ENCODE measurements around the gene POU6F2.

POU6F2 gene

GRCh38 chr7:39510864-39511354 is 533.2 kb downstream of the POU6F2 start:
- Histone ChIP-seq H3K9me3 (ENCODE audit: control insufficient read depth in 1 of 2, low read length in 2 of 2) (no peaks in the 10 kb centered on the region), H3K4me1 (ENCODE audit: control insufficient read depth in 1 of 2, insufficient read depth in 2 of 2, low read length in 2 of 2) (no peaks in the 10 kb centered on the region), H3K27me3 (ENCODE audit: control insufficient read depth in 1 of 2, insufficient read depth in 2 of 2, low read length in 2 of 2) (no peaks in the 10 kb centered on the region), H3K27ac (ENCODE audit: low read depth, low read length) (no peak overlapping the region), H3K36me3 (ENCODE audit: control insufficient read depth in 1 of 2, insufficient read depth in 2 of 2, low read length in 2 of 2) (no peaks in the 10 kb centered on the region), H3K4me3 (ENCODE audit: low read depth in 1 of 2, low read length in 2 of 2) (no peak overlapping the region), H3K9ac (ENCODE audit: low read depth in 1 of 2, low read length in 2 of 2) (no peak overlapping the region)

GRCh38 chr7:39515534-39516228 is 538.0 kb downstream of the POU6F2 start:
- H3K27ac ChIP-seq (ENCODE audit: low read depth, low read length): no peak overlapping the region
- no peaks in the 10 kb centered on the region for H3K27me3 ChIP-seq (ENCODE audit: control insufficient read depth in 1 of 2, insufficient read depth in 2 of 2, low read length in 2 of 2)
- H3K4me1 ChIP-seq (ENCODE audit: control insufficient read depth in 1 of 2, insufficient read depth in 2 of 2, low read length in 2 of 2): peaks cover 0 to 3% of the 10 kb centered on the region in 2 donors
- no peak overlapping the region for H3K4me3 ChIP-seq (ENCODE audit: low read depth in 1 of 2, low read length in 2 of 2)
- no peak overlapping the region for H3K9ac ChIP-seq (ENCODE audit: low read depth in 1 of 2, low read length in 2 of 2)
- no peaks in the 10 kb centered on the region for H3K9me3 ChIP-seq (ENCODE audit: control insufficient read depth in 1 of 2, low read length in 2 of 2)
- no peaks in the 10 kb centered on the region for H3K36me3 ChIP-seq (ENCODE audit: control insufficient read depth in 1 of 2, insufficient read depth in 2 of 2, low read length in 2 of 2)

- H3K27ac ChIP-seq (ENCODE audit: low read depth, low read length): no peak overlapping the region
- no peaks in the 10 kb centered on the region for H3K27me3 ChIP-seq (ENCODE audit: control insufficient read depth in 1 of 2, insufficient read depth in 2 of 2, low read length in 2 of 2)
- H3K9ac ChIP-seq (ENCODE audit: low read depth in 1 of 2, low read length in 2 of 2): no peak overlapping the region
- peaks cover 0 to 3% of the 10 kb centered on the region in 2 donors for H3K4me1 ChIP-seq (ENCODE audit: control insufficient read depth in 1 of 2, insufficient read depth in 2 of 2, low read length in 2 of 2)
- no peaks in the 10 kb centered on the region for H3K36me3 ChIP-seq (ENCODE audit: control insufficient read depth in 1 of 2, insufficient read depth in 2 of 2, low read length in 2 of 2)
- H3K4me3 ChIP-seq (ENCODE audit: low read depth in 1 of 2, low read length in 2 of 2): no peak overlapping the region
- H3K9me3 ChIP-seq (ENCODE audit: control insufficient read depth in 1 of 2, low read length in 2 of 2): no peaks in the 10 kb centered on the region
Observed at GRCh38 chr7:39516498-39516897, 538.8 kb downstream of the POU6F2 start.

- Histone ChIP-seq H3K27me3 (ENCODE audit: control insufficient read depth in 1 of 2, insufficient read depth in 2 of 2, low read length in 2 of 2) (no peaks in the 10 kb centered on the region), H3K9me3 (ENCODE audit: control insufficient read depth in 1 of 2, low read length in 2 of 2) (no peaks in the 10 kb centered on the region), H3K4me3 (ENCODE audit: low read depth in 1 of 2, low read length in 2 of 2) (no peak overlapping the region), H3K9ac (ENCODE audit: low read depth in 1 of 2, low read length in 2 of 2) (no peak overlapping the region), H3K27ac (ENCODE audit: low read depth, low read length) (no peak overlapping the region), H3K36me3 (ENCODE audit: control insufficient read depth in 1 of 2, insufficient read depth in 2 of 2, low read length in 2 of 2) (no peaks in the 10 kb centered on the region), H3K4me1 (ENCODE audit: control insufficient read depth in 1 of 2, insufficient read depth in 2 of 2, low read length in 2 of 2) (peaks cover 0 to 3% of the 10 kb centered on the region in 2 donors)
Observed at GRCh38 chr7:39517240-39517639, 539.5 kb downstream of the POU6F2 start.
